CD4-positive, CD25-positive, alpha-beta regulatory T cell (primary cell): ENCODE data around the gene GPT2. TPM values are rescaled to one million over a fixed set of nuclear protein-coding genes. Genes with fewer than 3 reads are reported as not detected.

Experiments
- ATAC-seq, 2 donors: fragments of 150-1000 bp; cut with Tn5 transposase; one replicate each; pipeline ENCODE4 v1.10.0; 2021; ENCODE audit warnings: low read depth in 2 of 2, moderate number of reproducible peaks in 2 of 2, moderate library complexity in 1 of 2
- DNase-seq, 3 donors: peaks; one replicate each; pipeline versions ENCODE4 v3.0.0 to v3.0.0-alpha.2; 2012 to 2022; ENCODE audit warnings: mixed read lengths in 1 of 3
- H3K27ac ChIP-seq: one replicate; pipeline ENCODE4 v1.7.0; 2013; ENCODE audit warnings: mild to moderate bottlenecking, low read length; ENCODE audit not compliant: insufficient read depth, poor library complexity, severe bottlenecking
- H3K27me3 ChIP-seq: one replicate; pipeline ENCODE4 v1.7.0; 2013; ENCODE audit warnings: low read length; ENCODE audit not compliant: control insufficient read depth, insufficient read depth
- H3K36me3 ChIP-seq: one replicate; pipeline ENCODE4 v1.7.0; 2013; ENCODE audit warnings: mild to moderate bottlenecking, low read length, moderate library complexity; ENCODE audit not compliant: control insufficient read depth, insufficient read depth
- H3K4me1 ChIP-seq: 2 replicates; pipeline ENCODE4 v1.7.0; 2013; ENCODE audit warnings: mild to moderate bottlenecking, low read length; ENCODE audit not compliant: insufficient read depth, control insufficient read depth, poor library complexity, severe bottlenecking
- H3K4me3 ChIP-seq: one replicate; pipeline ENCODE4 v1.7.0; 2013; ENCODE audit warnings: low read depth, mild to moderate bottlenecking, low read length, moderate library complexity
- H3K9me3 ChIP-seq, 2 experiments: 1 replicate in 1 of 2; 2 replicates in 1 of 2; pipeline ENCODE4 v1.7.0; 2013; ENCODE audit warnings: low read length in 2 of 2, mild to moderate bottlenecking in 1 of 2, moderate library complexity in 1 of 2; ENCODE audit not compliant: control insufficient read depth in 2 of 2
- H3K27ac Mint-ChIP-seq, 3 donors: one replicate each; pipeline ENCODE4 v1.8.0; 2020 to 2022; ENCODE audit warnings: mild to moderate bottlenecking in 3 of 3, mixed read lengths in 3 of 3, moderate library complexity in 2 of 3
- H3K27me3 Mint-ChIP-seq: one replicate; pipeline ENCODE4 v1.8.0; 2022; ENCODE audit warnings: mild to moderate bottlenecking, mixed read lengths
- H3K36me3 Mint-ChIP-seq: one replicate; pipeline ENCODE4 v1.8.0; 2020; ENCODE audit warnings: mixed read lengths
- H3K4me1 Mint-ChIP-seq, 4 donors: one replicate each; pipeline ENCODE4 v1.8.0; 2020 to 2022; ENCODE audit warnings: mixed read lengths in 4 of 4, mild to moderate bottlenecking in 1 of 4
- H3K4me3 Mint-ChIP-seq, 4 donors: one replicate each; pipeline ENCODE4 v1.8.0; 2020 to 2022; ENCODE audit warnings: mild to moderate bottlenecking in 4 of 4, mixed read lengths in 4 of 4, moderate library complexity in 3 of 4
- H3K9me3 Mint-ChIP-seq, 7 donors: one replicate each; pipeline ENCODE4 v1.8.0; 2020 to 2022; ENCODE audit warnings: mixed read lengths in 7 of 7, mild to moderate bottlenecking in 3 of 7, moderate library complexity in 2 of 7
- polyA plus RNA-seq, 4 donors: library from polyadenylated mRNA; unstranded; fragments of 300-500 nt; fragmentation: Illumina TruSeq; gene quantifications; one replicate each; pipeline ENCODE4 v1.2.3, GENCODE V29; 2021
- total RNA-seq: library from RNA; stranded (reverse); gene quantifications from one replicate; pipeline ENCODE4 v1.2.3, GENCODE V29; 2022

The GPT2 gene
- total and polyA plus RNA-seq, 5 donors from 2014 or later = 0.33 to 0.81 (median 0.39) TPM

GRCh38 chr16:46973207-46973995 lies 89.2 kb downstream of the GPT2 start, which contains the start of gene DNAJA2:
DNAJA2 (minus strand) TSS chr16:46973674; CDS start chr16:46973572, 102 bp downstream.
- H3K36me3 ChIP-seq = peaks cover 27% of the 10 kb centered on the region
- DNase-seq (peak; percentile 86 to 93 (median 92)), ATAC-seq (peak; percentile 95)
- H3K9me3 ChIP-seq = no peaks in the 10 kb centered on the region
- Mint-ChIP-seq H3K4me3 (peak within 1 kb of the TSS; percentile 92 to 99 (median 94)), H3K4me1 (peaks cover 37 to 70% (median 51%) of the 10 kb centered on the region in 4 donors), H3K9me3 (peaks cover 0 to 2% (median 0%) of the 10 kb centered on the region in 7 donors), H3K27me3 (no peaks in the 10 kb centered on the region), H3K27ac (peak within 1 kb of the TSS; percentile 91 to 99 (median 98)), H3K36me3 (peaks cover 17% of the 10 kb centered on the region)
- H3K27me3 ChIP-seq = no peaks in the 10 kb centered on the region
- H3K4me1 ChIP-seq = peaks cover 68% of the 10 kb centered on the region
- peak within 1 kb of the TSS; percentile 92 for H3K4me3 ChIP-seq
- peak within 1 kb of the TSS; percentile 96 for H3K27ac ChIP-seq

- ATAC-seq = no peak
- H3K36me3 Mint-ChIP-seq = peaks cover 17% of the 10 kb centered on the region
- Histone ChIP-seq H3K27ac (peak overlapping the region; percentile 96), H3K9me3 (no peaks in the 10 kb centered on the region), H3K36me3 (peaks cover 22% of the 10 kb centered on the region), H3K27me3 (no peaks in the 10 kb centered on the region), H3K4me3 (peak overlapping the region; percentile 83), H3K4me1 (peaks cover 63% of the 10 kb centered on the region)
- peak overlapping the region; percentile 92 to 98 (median 94) for H3K4me3 Mint-ChIP-seq
- peaks cover 36 to 64% (median 45%) of the 10 kb centered on the region in 4 donors for H3K4me1 Mint-ChIP-seq
- DNase-seq = no peak
- H3K27ac Mint-ChIP-seq = peak overlapping the region; percentile 91 to 99 (median 98)
- peaks cover 0 to 2% (median 0%) of the 10 kb centered on the region in 7 donors for H3K9me3 Mint-ChIP-seq
- no peaks in the 10 kb centered on the region for H3K27me3 Mint-ChIP-seq
Measured at GRCh38 chr16:46973996-46974324, 89.8 kb downstream of the GPT2 start.

GRCh38 chr16:46974352-46974751 lies 90.2 kb downstream of the GPT2 start:
- H3K9me3 Mint-ChIP-seq = peaks cover 0 to 2% (median 0%) of the 10 kb centered on the region in 7 donors
- ATAC-seq (no peak), DNase-seq (peak; percentile 4 to 80 (median 44))
- Histone ChIP-seq H3K27ac (peak overlapping the region; percentile 96), H3K36me3 (peaks cover 18% of the 10 kb centered on the region), H3K4me3 (peak overlapping the region; percentile 83), H3K9me3 (no peaks in the 10 kb centered on the region), H3K4me1 (peaks cover 59% of the 10 kb centered on the region), H3K27me3 (no peaks in the 10 kb centered on the region)
- peak overlapping the region; percentile 92 to 98 (median 94) for H3K4me3 Mint-ChIP-seq
- no peaks in the 10 kb centered on the region for H3K27me3 Mint-ChIP-seq
- peak overlapping the region; percentile 91 to 99 (median 98) for H3K27ac Mint-ChIP-seq
- H3K36me3 Mint-ChIP-seq = peaks cover 14% of the 10 kb centered on the region
- H3K4me1 Mint-ChIP-seq = peaks cover 32 to 60% (median 44%) of the 10 kb centered on the region in 4 donors

GRCh38 chr16:46975165-46975564 lies 91.0 kb downstream of the GPT2 start:
- peak overlapping the region; percentile 96 for H3K27ac ChIP-seq
- Mint-ChIP-seq H3K4me3 (peak overlapping the region in 3 of 4 donors; percentile 52 to 98 (median 92)), H3K27me3 (no peaks in the 10 kb centered on the region)

GRCh38 chr16:46975908-46976470 lies 91.8 kb downstream of the GPT2 start:
- Histone ChIP-seq H3K27ac (peak overlapping the region; percentile 65), H3K27me3 (no peaks in the 10 kb centered on the region), H3K4me3 (peak overlapping the region; percentile 55), H3K36me3 (peaks cover 4% of the 10 kb centered on the region), H3K4me1 (peaks cover 46% of the 10 kb centered on the region), H3K9me3 (no peaks in the 10 kb centered on the region)
- ATAC-seq (no peak), DNase-seq (no peak)
- H3K27me3 Mint-ChIP-seq = no peaks in the 10 kb centered on the region
- H3K9me3 Mint-ChIP-seq = peaks cover 0 to 2% (median 0%) of the 10 kb centered on the region in 7 donors
- H3K36me3 Mint-ChIP-seq = peaks cover 9% of the 10 kb centered on the region
- peak overlapping the region; percentile 13 to 78 (median 62) for H3K4me3 Mint-ChIP-seq
- peaks cover 28 to 47% (median 40%) of the 10 kb centered on the region in 4 donors for H3K4me1 Mint-ChIP-seq
- H3K27ac Mint-ChIP-seq = peak overlapping the region; percentile 39 to 91 (median 88)

More at GRCh38 chr16:46975165-46975564, 91.0 kb downstream of the GPT2 start:
- ATAC-seq (no peak), DNase-seq (no peak)
- H3K36me3 Mint-ChIP-seq = peaks cover 12% of the 10 kb centered on the region
- peaks cover 0 to 2% (median 0%) of the 10 kb centered on the region in 7 donors for H3K9me3 Mint-ChIP-seq
- peaks cover 30 to 53% (median 41%) of the 10 kb centered on the region in 4 donors for H3K4me1 Mint-ChIP-seq
- Histone ChIP-seq H3K4me1 (peaks cover 51% of the 10 kb centered on the region), H3K36me3 (peaks cover 10% of the 10 kb centered on the region), H3K4me3 (no peak overlapping the region), H3K9me3 (no peaks in the 10 kb centered on the region), H3K27me3 (no peaks in the 10 kb centered on the region)
- H3K27ac Mint-ChIP-seq = peak overlapping the region; percentile 91 to 99 (median 98)

- Mint-ChIP-seq H3K9me3 (peaks cover 0 to 2% (median 0%) of the 10 kb centered on the region in 7 donors), H3K27me3 (no peaks in the 10 kb centered on the region), H3K36me3 (peaks cover 5% of the 10 kb centered on the region), H3K4me3 (peak overlapping the region in 2 of 4 donors; percentile 13 to 70), H3K27ac (peak overlapping the region; percentile 39 to 91 (median 88)), H3K4me1 (peaks cover 22 to 43% (median 35%) of the 10 kb centered on the region in 4 donors)
- Histone ChIP-seq H3K4me1 (peaks cover 40% of the 10 kb centered on the region), H3K27me3 (no peaks in the 10 kb centered on the region), H3K4me3 (peak overlapping the region; percentile 55), H3K36me3 (no peaks in the 10 kb centered on the region), H3K9me3 (no peaks in the 10 kb centered on the region), H3K27ac (peak overlapping the region; percentile 65)
- peak in 1 of 3 donors; percentile 63 for DNase-seq
- no peak for ATAC-seq
Measured at GRCh38 chr16:46976550-46976949, 92.4 kb downstream of the GPT2 start.
